ENCODE data around the gene TSBP1. TPM values are rescaled to one million over a fixed set of nuclear protein-coding genes. Genes with fewer than 3 reads are reported as not detected.
"Not testable (repeated sequence)": the region's sequence is repeated elsewhere in the genome, so short reads cannot be mapped to it uniquely, and the experiment has no call there.

TSBP1 gene
- total and polyA plus RNA-seq, 2 of the 13 experiments (the other 11 are each of a cell fraction or from before 2014, with no cell fraction given): not detected

- TF ChIP-seq CENPBD1 (CRISPR knock-in tag; IDR thresholded peaks at IDR 0.05; ENCODE audit: borderline replicate concordance, low read depth): no peak
These were observed 83.3 kb downstream of the TSBP1 start (continued) for GRCh38 chr6:32288426-32288825.

GRCh38 chr6:32273801-32274577 is 97.7 kb downstream of the TSBP1 start:
- H3K4me1 ChIP-seq (ENCODE audit: insufficient read depth, low read length); H3K36me3 ChIP-seq (replicated peaks in 1 of 2; ENCODE audit: control insufficient read depth in 1 of 2, insufficient read depth in 2 of 2, low read length in 2 of 2); H3K9me3 ChIP-seq (ENCODE audit: low read length); H3K79me2 ChIP-seq (ENCODE audit: insufficient read depth, low read length); intact Hi-C loops (cut with micrococcal nuclease; ENCODE audit: unreplicated experiment); CTCF ChIA-PET (ENCODE audit: low intra/inter-chr PET ratio, low total read pairs); H3K9ac ChIP-seq (ENCODE audit: insufficient read depth, low read depth, low read length); H3K27me3 ChIP-seq (ENCODE audit: control insufficient read depth in 1 of 2, insufficient read depth in 2 of 2, low read length in 2 of 2); BruUV-seq (replicated peaks); ATAC-seq; DNase-seq (ENCODE audit: low spot score); FAIRE-seq; POLR2A ChIA-PET; H3K27ac ChIP-seq (ENCODE audit: extremely low read length, insufficient read depth, low read length); H4K20me1 ChIP-seq (ENCODE audit: insufficient read depth, low read length); H3K4me3 ChIP-seq (replicated peaks in 1 of 3; ENCODE audit: insufficient read depth in 1 of 3, low read depth in 2 of 3, low read length in 3 of 3); H3K4me2 ChIP-seq (ENCODE audit: low read depth, low read length); H2AFZ ChIP-seq (ENCODE audit: low read length); in situ Hi-C loops (cut with HindIII; ENCODE audit: extremely low pct_ligation_motif_present, low pct_unique_long_range_greater_than_20kb): not testable (repeated sequence)
- 0% methylated on average over 2 of the region's 2 CpGs for WGBS (ENCODE audit: low lambda C conversion rate)

- POLR2A ChIA-PET: no interaction called here
- FAIRE-seq (no peak), ATAC-seq (no peak), DNase-seq (ENCODE audit: low spot score) (no peak)
- Histone ChIP-seq H4K20me1 (ENCODE audit: insufficient read depth, low read length) (no peaks in the 10 kb centered on the region), H3K36me3 (replicated peaks in 1 of 2; ENCODE audit: control insufficient read depth in 1 of 2, insufficient read depth in 2 of 2, low read length in 2 of 2) (no peaks in the 10 kb centered on the region), H3K79me2 (ENCODE audit: insufficient read depth, low read length) (no peaks in the 10 kb centered on the region), H3K27me3 (ENCODE audit: control insufficient read depth in 1 of 2, insufficient read depth in 2 of 2, low read length in 2 of 2) (no peaks in the 10 kb centered on the region), H3K4me2 (ENCODE audit: low read depth, low read length) (no peak overlapping the region), H2AFZ (ENCODE audit: low read length) (no peak overlapping the region), H3K27ac (ENCODE audit: extremely low read length, insufficient read depth, low read length) (no peak overlapping the region), H3K4me3 (replicated peaks in 1 of 3; ENCODE audit: insufficient read depth in 1 of 3, low read depth in 2 of 3, low read length in 3 of 3) (no peak overlapping the region), H3K9ac (ENCODE audit: insufficient read depth, low read depth, low read length) (no peak overlapping the region), H3K9me3 (ENCODE audit: low read length) (no peaks in the 10 kb centered on the region), H3K4me1 (ENCODE audit: insufficient read depth, low read length) (no peaks in the 10 kb centered on the region)
- no TSS peak for BruUV-seq (replicated peaks)
- intact Hi-C loops (cut with micrococcal nuclease; ENCODE audit: unreplicated experiment): no loop called here
- CTCF ChIA-PET (ENCODE audit: low intra/inter-chr PET ratio, low total read pairs): no interaction called here
- in situ Hi-C loops (cut with HindIII; ENCODE audit: extremely low pct_ligation_motif_present, low pct_unique_long_range_greater_than_20kb): no loop called here
- 29% methylated on average over 1 of the region's 1 CpG for WGBS (ENCODE audit: low lambda C conversion rate)
- TF ChIP-seq EED (CRISPR knock-in tag; IDR thresholded peaks at IDR 0.05): no peak
- no peak for TF ChIP-seq ZSCAN25 (CRISPR knock-in tag; IDR thresholded peaks at IDR 0.05)
- TF ChIP-seq ZNF609 (CRISPR knock-in tag; IDR thresholded peaks at IDR 0.05; ENCODE audit: borderline replicate concordance): no peak
- no peak for TF ChIP-seq PRPF4 (IDR thresholded peaks at IDR 0.05; ENCODE audit: low read depth, low read length, poor library complexity, severe bottlenecking)
- no peak for TF ChIP-seq POLR2AphosphoS5 (IDR thresholded peaks at IDR 0.05; ENCODE audit: low read depth, low read length)
- no peak for TF ChIP-seq AGO1 (IDR thresholded peaks at IDR 0.05; ENCODE audit: low read depth, low read length, poor library complexity, severe bottlenecking)
- TF ChIP-seq ZNF770 (CRISPR knock-in tag; IDR thresholded peaks at IDR 0.05): no peak
These were observed 100.3 kb downstream of the TSBP1 start for GRCh38 chr6:32271429-32271828.

Data from HepG2 (cell line).